DMS 273 (cell line): ENCODE results near the gene MITF.
"Not testable (repeated sequence)": the region's sequence is repeated elsewhere in the genome, so short reads cannot be mapped to it uniquely, and the experiment has no call there.

ENCODE experiments used
- DNase-seq: peaks from one replicate; lab custom pipeline; 2025; ENCODE audit not compliant: unreplicated experiment; lab: John Stamatoyannopoulos, UW

The MITF gene

GRCh38 chr3:69901802-69902201, 162.5 kb downstream of the MITF start:
- no peak for DNase-seq

GRCh38 chr3:69902386-69902785, 163.1 kb downstream of the MITF start:
- no peak for DNase-seq

DNA sequence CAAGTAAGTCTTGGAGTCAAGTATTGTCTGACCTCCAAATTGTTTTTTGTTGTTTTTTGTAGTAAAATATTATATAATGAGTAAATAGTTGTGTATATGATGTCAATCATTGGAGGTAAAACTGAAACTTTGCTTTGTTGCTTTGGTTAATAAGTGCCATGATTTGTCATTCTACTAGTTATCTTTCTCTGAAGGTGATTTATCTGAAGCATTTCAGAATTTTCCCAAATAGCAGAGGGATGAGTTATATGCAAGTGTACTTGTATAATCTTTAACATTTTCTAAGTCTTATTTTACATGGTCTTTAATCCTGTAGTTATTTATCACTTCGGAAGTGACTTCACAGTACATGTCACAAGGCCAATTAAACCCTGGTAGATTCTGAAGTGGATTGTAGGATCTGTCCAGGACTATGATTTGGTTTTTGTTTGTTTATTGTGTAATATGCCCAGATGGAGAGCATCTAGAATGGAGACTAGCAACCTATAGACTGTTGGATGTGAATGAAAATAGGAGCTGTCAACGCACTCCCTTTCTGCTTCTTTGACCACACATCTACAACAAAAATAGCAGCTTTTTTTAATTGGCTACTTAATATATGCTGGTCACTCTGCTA, 167.2 kb downstream of the MITF start:
- no peak for DNase-seq

DNA sequence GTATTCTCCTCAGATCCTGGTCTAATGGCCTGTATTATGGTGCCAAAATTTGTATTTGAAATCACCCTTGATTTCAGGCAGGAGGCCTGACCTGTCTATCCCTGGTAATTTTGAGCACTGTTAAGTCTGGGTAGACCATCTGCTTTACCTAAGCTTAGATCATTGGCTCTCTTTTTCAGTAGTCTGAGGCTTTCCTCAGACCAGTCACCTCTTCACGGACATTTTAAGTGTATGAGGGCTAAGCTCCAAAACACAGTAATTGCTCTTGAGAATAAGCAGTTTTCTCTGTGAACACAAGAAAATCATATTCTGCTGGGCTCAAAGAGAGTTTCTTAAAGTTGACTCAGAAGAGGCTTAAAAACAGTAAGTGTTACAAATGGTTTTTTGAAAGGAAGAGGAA, 168.3 kb downstream of the MITF start:
- DNase-seq = no peak

- not testable (repeated sequence) for DNase-seq
These were observed 170.6 kb downstream of the MITF start for GRCh38 chr3:69909859-69910258.

GRCh38 chr3:69913422-69913821, 174.2 kb downstream of the MITF start:
- no peak for DNase-seq

DNA sequence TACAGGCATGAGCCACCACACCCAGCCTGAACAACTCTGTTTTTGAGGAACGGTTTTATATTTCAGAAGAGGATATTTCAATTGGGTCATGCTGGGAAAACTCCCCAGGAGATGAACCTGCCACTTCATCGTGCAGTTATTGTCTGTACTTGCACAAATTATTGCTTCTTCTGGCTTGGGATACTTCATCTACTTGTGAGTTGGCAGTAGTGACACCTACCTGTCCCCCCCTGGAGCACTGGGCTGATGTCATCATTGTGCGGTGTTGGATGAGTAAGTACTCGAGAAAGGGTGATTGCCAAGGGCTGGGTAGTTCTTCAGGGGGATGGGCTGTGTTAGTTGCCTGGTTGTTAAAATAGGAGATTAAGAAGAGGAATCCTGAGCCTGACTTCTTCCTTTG, 175.1 kb downstream of the MITF start:
- DNase-seq = no peak

DNA sequence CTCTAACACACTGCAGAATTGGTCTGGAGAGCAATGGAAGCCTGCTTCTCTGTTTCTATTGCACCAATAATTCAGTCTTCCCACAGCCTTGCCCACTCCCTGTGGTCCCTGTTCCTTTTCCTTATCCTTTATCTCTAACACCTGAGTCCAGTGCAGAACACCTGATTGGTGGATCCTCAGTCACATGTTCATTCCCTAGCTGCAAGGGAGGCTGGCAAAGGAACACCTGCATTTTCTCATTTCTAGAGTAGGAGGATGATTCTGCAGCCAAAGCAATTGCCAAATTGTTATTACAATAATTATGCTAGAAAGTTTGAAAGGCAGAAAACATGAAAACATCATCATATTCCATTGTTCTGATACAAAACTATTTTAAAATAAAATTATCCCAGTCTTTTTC, 176.5 kb downstream of the MITF start:
- peak; percentile 0 for DNase-seq

GRCh38 chr3:69920009-69920408, 180.7 kb downstream of the MITF start:
- DNase-seq = peak; percentile 2

DNA sequence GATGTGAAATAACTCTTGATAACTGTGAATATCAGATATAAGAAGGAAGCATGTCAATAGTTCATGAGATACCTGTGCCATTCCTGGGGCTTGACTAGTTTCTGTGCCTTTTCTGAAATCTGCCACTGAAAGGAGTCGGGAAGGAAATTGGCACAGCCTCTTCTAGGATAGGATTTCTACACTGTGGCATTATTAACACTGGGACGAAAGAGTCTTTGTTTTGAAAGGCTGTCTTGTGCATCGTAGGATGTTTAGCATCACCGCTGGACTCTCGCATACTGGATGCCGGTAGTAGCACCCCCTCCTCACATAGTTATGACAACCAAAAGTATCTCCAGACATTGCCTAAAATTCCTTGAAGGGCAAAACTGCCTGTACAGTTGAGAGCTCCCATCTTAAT, 182.4 kb downstream of the MITF start:
- DNase-seq = no peak

DNA sequence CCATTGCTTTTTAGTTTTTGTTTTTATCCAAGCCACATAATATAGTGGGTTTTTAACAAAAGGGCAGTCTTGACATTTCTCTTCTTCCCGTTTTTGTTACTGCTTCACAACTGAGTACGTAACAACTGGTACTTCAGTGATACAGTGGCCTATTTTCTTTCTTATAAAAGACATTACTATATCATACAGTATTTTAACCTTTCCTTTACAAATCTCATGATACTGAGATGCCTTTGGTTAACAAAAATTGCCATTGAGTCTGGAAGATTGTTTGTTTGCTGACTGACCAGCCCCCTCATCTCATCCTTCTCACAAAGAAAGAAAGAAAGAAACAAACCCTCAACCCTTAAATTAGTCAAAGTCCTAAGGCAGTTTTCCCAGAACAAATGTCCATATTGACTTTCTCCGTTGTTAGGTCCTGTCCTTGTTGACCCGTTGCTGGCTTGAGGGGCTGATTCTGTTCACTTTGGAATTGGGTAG, 183.3 kb downstream of the MITF start:
- no peak for DNase-seq

GRCh38 chr3:69925506-69925905, 186.2 kb downstream of the MITF start:
- DNase-seq = no peak

DNA sequence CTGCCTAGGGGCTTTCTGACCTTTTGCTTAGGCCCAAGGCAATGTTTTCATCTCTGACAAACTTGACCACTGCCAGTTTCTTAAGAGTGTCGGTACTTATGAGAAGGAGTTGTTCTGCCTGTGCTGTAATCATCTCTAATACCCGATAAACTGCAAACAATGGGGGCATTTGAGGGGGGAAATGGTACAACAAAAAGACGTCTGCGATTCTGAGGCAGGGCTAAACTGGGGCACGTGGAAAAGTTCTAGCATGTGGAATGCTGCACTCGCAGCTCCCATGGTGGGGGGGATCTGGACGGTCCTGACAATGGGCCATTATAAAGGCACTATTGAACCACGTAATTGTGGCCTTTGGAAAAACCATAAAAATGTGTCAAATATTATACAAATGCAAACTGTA, 187.1 kb downstream of the MITF start:
- DNase-seq = no peak

DNA sequence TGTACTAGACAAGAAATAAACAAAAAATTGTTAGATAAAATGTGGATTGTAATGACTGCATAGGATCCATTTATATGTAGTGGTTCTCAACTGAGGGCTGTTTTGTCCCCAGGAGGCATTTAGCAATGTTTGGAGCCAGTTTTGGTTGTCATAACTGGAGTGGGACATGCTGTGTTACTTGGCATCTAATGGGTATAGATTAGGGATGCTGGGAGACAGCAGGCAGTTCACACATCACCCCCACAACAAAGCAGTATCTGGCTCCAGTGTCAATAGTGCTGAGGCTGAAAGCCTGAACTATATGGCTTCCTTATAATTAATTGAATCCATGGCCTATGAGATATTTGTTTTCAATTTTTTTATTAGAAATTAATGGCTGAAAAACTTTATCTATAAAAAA, 188.3 kb downstream of the MITF start:
- DNase-seq = no peak

DNA sequence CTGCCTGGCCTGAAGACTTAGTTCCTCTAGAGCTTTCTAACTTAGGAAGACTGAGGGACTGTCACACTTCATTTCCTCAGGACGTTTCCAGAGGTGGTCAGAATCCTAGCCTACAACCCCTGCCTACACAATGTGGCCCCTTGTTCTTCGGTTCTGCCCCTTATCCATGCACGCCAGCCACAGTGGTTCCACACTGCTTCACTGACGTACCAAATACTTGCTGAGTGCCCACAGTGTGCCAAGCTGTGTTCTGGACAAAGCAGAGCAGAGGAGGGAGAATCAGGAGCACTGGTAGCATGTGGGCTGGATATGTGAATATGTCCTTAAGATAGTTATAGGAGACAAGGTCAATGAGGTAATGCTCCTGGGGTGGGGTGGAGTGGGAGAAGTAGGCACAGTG, 189.8 kb downstream of the MITF start:
- DNase-seq = no peak

- DNase-seq = peak; percentile 0
These were observed 191.3 kb downstream of the MITF start for GRCh38 chr3:69930564-69930963.

DNA sequence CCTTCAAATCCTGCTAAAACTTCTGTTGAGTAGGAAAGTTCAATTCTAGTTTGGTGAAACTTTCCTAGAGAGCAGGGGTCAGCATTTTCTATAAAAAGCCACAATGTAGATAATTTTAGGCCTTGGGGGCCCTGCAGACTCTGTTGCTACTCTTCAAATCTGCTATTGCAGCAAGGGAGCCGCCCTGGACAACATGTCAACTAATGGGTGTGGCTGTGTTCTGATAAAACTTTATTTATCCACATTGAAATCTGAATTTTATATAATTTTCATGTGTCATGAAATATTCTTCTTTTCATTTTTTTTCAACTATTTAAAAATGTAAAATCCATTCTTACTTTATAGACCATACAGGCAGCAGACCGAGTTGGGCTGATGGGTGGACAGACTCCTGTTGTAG, 192.8 kb downstream of the MITF start:
- DNase-seq = no peak

- no peak for DNase-seq
These were observed 193.2 kb downstream of the MITF start for GRCh38 chr3:69932501-69932900.

DNA sequence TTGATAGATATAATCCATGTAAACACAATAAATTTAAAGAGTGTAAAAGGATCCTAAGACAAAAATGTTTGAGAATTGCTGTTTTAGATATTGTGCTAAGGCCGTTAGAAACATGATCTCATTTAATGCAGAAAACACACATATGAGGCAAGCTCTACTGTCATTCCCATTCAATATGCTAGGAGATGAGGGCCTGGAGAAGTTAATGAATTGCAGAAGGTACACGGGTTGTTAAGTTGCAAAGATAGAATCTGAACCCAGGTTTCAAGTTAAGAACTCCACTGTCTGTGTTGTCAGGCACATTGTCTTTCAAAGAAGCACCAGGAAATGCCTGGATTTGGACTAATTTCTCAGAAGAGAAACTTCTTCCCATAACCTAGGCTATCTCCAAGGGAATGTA, 195.1 kb downstream of the MITF start:
- no peak for DNase-seq

GRCh38 chr3:69936266-69936665, 197.0 kb downstream of the MITF start:
- no peak for DNase-seq

DNA sequence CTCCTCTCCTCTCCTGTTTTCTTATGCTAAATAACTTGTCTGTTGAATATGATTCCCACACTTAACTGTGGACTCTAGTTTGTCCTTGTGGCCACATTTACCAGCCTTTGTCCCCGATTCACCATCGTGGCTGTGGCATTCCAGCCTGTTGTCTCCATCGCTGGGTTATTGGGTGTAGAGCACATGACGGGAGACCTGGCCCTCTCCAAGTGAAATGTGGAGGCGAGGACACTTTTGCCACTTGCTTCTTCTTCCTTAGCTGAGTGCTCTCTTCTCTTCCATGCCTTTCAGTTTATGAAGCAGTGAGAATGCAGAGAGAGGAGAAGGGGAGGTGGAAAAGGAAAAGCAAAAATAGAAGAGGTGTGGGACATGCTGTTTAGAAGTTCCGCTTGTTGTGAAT, 198.8 kb downstream of the MITF start:
- no peak for DNase-seq

DNA sequence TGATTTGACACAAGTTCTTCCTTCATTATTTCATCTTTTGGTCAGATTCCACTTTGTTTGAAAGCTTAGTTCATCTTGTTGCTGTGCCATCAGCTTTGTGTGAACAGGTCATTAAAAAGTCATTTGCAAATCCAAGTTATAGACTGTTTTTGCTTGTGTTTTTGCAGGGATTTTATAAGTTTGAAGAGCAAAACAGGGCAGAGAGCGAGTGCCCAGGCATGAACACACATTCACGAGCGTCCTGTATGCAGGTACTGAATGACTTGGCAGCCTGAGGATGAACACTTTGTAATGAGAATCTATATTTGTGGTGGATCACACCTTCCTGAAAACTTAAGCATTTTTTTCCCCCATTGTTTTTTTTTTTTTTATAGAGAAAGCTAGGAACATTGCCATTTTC, 199.7 kb downstream of the MITF start:
- no peak for DNase-seq

DNA sequence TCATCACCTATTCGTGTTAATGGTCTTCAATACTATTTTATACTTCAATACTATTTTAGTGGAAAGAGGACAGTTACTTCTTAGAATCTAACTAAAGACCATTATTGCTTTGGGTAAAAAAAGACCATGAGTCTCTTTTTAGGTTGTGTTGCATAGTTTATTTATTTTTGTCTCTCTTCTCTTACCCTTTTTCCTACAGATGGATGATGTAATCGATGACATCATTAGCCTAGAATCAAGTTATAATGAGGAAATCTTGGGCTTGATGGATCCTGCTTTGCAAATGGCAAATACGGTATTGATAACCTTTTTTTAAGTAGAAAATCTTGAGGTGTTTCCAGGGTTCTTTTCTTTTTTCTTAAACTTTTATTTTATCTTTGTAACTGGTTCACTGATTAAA, 201.8 kb downstream of the MITF start:
- no peak for DNase-seq
